NOMO-1 (cell line): Measurements from ENCODE around the gene PEX11G.
A peak's percentile ranks its signal among the peaks of the same experiment; 100 is the strongest.

ENCODE experiments used
- DNase-seq, 2 experiments: peaks; one replicate each; lab custom pipeline; 2025; ENCODE audit not compliant: unreplicated experiment in 2 of 2; lab: John Stamatoyannopoulos, UW

The PEX11G gene

GRCh38 chr19:7500811-7501450 is 12.1 kb upstream of the PEX11G start:
- peak; percentile 44 to 75 for DNase-seq

DNA sequence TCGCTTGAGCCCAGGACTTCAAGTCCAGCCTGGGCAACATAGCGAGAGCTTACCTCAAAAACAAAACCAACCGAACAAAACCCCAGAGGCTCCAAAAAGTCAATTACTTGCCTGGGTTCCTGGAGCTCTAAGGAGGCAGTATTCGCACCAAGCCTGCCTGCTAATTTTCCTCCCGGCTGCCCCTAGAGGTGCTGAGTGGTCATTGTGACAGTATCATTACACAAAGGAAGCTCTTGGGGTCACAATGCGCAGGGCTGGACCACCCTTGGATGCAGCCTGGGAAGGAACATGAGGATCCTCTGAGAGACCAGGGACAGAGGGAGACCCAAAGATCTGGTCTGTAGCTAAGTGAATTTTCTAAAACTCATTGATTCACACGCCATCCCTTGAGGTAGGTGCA is 8.5 kb upstream of the PEX11G start:
- no peak for DNase-seq

- no peak for DNase-seq
These were observed 5.7 kb upstream of the PEX11G start for GRCh38 chr19:7494416-7495098.

GRCh38 chr19:7492558-7492957 is 3.7 kb upstream of the PEX11G start:
- peak in 1 of 2 experiments; percentile 52 for DNase-seq

DNA sequence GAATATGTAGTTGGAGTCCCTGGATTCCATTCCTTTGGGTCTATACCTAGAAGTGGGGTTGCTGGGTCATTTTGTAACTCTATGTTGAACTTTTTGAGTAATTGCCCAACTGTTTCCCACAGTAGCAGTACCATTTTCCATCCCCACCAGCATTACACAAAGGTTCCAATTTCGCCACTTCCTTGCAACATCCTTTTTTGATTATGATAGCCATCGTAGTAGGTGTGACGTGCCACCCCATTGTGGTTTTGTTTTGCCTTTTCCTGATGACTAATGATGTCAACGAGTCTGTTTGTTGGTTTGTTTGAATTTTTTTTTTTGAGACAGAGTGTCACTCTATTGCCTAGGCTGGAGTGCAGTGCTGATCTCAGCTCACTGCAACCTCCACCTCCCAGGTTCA is 3.3 kb upstream of the PEX11G start:
- DNase-seq: peak; percentile 95 to 98

GRCh38 chr19:7489609-7490044 is 792 bp upstream of the PEX11G start:
- no peak for DNase-seq

- no peak for DNase-seq
These were observed 1.9 kb downstream of the PEX11G start for GRCh38 chr19:7486923-7487322.

- peak in 1 of 2 experiments; percentile 6 for DNase-seq
These were observed 5.1 kb downstream of the PEX11G start for GRCh38 chr19:7483720-7484201.

- DNase-seq: no peak
These were observed 6.0 kb downstream of the PEX11G start for GRCh38 chr19:7482584-7483439.

DNA sequence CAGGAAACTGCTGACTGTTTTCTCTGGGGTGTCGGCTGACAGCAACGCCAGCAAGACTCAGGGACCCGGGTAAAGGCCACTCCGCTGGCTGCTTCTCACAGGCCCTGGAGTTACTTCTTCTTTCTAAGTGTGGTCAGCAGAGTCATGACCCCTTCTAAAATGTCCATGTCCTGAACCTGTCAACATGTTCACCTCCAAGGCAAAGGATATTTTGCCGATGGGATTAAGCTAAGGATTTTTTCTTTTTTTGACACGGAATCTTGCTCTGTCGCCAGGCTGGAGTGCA is 7.9 kb downstream of the PEX11G start:
- no peak for DNase-seq

- no peak for DNase-seq
These were observed 8.4 kb downstream of the PEX11G start for GRCh38 chr19:7480222-7480969.

- DNase-seq: no peak
These were observed 10.0 kb downstream of the PEX11G start for GRCh38 chr19:7478843-7479227.

GRCh38 chr19:7478173-7478842 is 10.5 kb downstream of the PEX11G start:
- DNase-seq: no peak

DNA sequence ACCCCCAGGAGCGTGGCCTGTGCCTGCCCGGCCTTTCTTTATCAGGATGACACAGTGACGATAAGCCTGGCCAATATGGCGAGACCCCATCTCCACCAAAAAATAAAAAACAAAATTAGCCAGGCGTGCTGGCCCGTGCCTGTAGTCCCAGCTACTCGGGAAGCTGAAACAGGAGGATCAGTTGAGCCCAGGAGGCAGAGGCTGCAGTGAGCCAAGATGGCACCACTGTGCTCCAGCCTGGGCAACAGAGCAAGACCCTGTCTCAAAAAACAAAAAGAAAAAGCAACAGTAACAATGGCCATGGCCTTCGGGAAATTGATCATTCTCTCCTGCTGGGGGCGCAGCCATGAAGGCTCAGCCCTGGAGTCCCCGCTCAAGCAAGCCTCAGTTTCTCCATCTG is 11.1 kb downstream of the PEX11G start:
- DNase-seq: no peak

DNA sequence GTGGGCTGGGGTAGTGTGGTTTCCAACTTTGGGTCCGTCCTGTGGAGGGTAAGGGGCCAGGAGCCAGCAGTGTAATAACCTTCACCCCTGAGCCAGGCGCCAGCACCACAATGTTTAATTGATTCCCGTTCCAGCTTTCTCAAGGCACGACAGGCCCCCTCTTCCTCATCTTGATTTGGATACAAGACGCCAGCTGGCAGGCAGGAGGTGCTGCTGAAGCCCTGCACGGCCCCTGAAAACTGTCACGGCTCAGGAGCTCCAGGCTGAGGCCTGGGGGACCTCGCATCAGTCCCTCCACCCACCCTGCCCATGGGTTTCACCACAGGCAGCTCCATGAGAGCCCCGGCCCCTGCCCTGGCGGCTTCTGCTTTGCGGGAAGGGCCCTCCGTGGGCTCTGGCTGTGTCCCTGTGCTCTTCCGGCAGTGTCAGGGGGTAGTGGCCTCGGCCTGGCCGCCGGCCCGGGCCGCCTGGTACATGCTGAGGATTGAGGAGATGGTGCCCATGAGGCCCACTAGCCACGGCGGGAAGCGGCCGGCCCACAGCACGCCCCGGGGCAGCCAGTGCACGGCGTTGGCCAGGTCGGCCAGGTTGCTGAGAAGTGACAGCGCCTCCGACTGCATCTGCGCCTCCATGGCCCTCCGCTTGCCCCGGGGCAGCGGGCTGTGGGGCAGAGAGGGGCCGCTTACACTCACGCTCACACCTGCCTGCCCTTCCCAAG is 11.9 kb downstream of the PEX11G start:
- DNase-seq: no peak

DNA sequence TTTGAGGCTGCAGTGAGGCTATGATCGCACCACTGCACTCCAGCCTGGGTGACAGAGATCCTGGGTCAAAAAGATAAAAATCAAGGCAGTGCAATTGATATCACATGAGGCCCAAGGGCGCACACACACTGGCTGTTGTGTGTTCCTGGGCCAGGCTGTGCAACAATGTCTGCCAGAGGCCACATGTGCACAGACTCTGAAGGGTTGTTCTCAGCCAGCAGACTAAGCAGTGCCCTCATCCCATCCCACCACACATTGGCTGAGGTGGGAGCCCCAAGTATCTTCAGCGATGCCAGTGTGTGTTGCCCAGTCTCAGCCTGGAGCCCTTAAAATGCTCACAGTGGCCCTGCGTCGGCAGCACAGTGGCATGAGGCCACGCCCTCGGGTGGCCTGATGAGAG is 12.6 kb downstream of the PEX11G start:
- DNase-seq: no peak

GRCh38 chr19:7475665-7476064 is 13.2 kb downstream of the PEX11G start:
- DNase-seq: no peak

GRCh38 chr19:7471696-7472615 is 16.9 kb downstream of the PEX11G start:
- DNase-seq: peak; percentile 79 to 95
